GM19193 (cell line): ENCODE data around the gene ALKBH8.

Source experiments
- POLR2A ChIP-seq: IDR thresholded peaks from 4 replicates; pipeline ENCODE4 v1.6.1; 2011; ENCODE audit not compliant: insufficient read depth, insufficient read length; ENCODE audit errors: extremely low read depth

The ALKBH8 gene

GRCh38 chr11:107478922-107479321 is 86.6 kb downstream of the ALKBH8 start:
- TF ChIP-seq POLR2A: no peak

- no peak for TF ChIP-seq POLR2A
Observed at GRCh38 chr11:107477820-107478219, 87.7 kb downstream of the ALKBH8 start.

GRCh38 chr11:107473792-107474191 is 91.7 kb downstream of the ALKBH8 start:
- TF ChIP-seq POLR2A: no peak

- TF ChIP-seq POLR2A: no peak
Observed at GRCh38 chr11:107472966-107473365, 92.6 kb downstream of the ALKBH8 start.

- TF ChIP-seq POLR2A: no peak
Observed at GRCh38 chr11:107468596-107468995, 96.9 kb downstream of the ALKBH8 start.

- TF ChIP-seq POLR2A: no peak
Observed at GRCh38 chr11:107467696-107468095, 97.8 kb downstream of the ALKBH8 start.

- peak; percentile 85 for TF ChIP-seq POLR2A
Observed at GRCh38 chr11:107457558-107458271, 107.8 kb downstream of the ALKBH8 start, which contains the start of gene CWF19L2. CWF19L2 (minus strand) TSS chr11:107457825; CDS start chr11:107457816, 9 bp downstream.

- no peak for TF ChIP-seq POLR2A
Observed at GRCh38 chr11:107457205-107457557, 108.4 kb downstream of the ALKBH8 start.

GRCh38 chr11:107453594-107454286 is 111.8 kb downstream of the ALKBH8 start:
- TF ChIP-seq POLR2A: no peak
